Neural cell (in vitro differentiated cells): ENCODE results near the gene MMP3. TPM values are rescaled to one million over a fixed set of nuclear protein-coding genes. Genes with fewer than 3 reads are reported as not detected.

Experiments used
- H2AFZ ChIP-seq: fragments of 200-600, 300-800 bp; sonication (generic), shearing (Covaris generic); 2 replicates; pipeline ENCODE4 v1.6.0; 2014; ENCODE audit warnings: low read depth, mild to moderate bottlenecking, antibody characterized with exemption, low read length, moderate library complexity
- H3F3A ChIP-seq: fragments of 200-600 bp; shearing (Covaris generic); 2 replicates; pipeline ENCODE4 v1.6.1; 2016; ENCODE audit warnings: mild to moderate bottlenecking, moderate library complexity, mixed read lengths, antibody characterized with exemption, low read length; ENCODE audit not compliant: insufficient read depth, poor library complexity, severe bottlenecking
- H3K27ac ChIP-seq: fragments of 200-600, 300-800 bp; sonication (generic), shearing (Covaris generic); 2 replicates; pipeline ENCODE4 v1.5.1; 2014; ENCODE audit warnings: mild to moderate bottlenecking, low read length, moderate library complexity
- H3K27me3 ChIP-seq: fragments of 300-800, 200-600 bp; sonication (generic), shearing (Covaris generic); 2 replicates; pipeline ENCODE4 v1.6.0; 2014; ENCODE audit warnings: mild to moderate bottlenecking, low read depth, low read length, moderate library complexity; ENCODE audit not compliant: insufficient read depth
- H3K36me3 ChIP-seq: fragments of 300-800, 200-600 bp; sonication (generic), shearing (Covaris generic); 2 replicates; pipeline ENCODE4 v1.5.1; 2014; ENCODE audit warnings: mild to moderate bottlenecking, antibody characterized with exemption, low read length, moderate library complexity; ENCODE audit not compliant: insufficient read depth
- H3K4me2 ChIP-seq: fragments of 300-800, 200-600 bp; sonication (generic), shearing (Covaris generic); 2 replicates; pipeline ENCODE4 v1.6.0; 2014; ENCODE audit warnings: mild to moderate bottlenecking, low read length
- H3K4me3 ChIP-seq: fragments of 300-800, 200-600 bp; sonication (generic), shearing (Covaris generic); 2 replicates; pipeline ENCODE4 v1.5.1; 2014; ENCODE audit warnings: mild to moderate bottlenecking, low read length, moderate library complexity
- H3K79me2 ChIP-seq: fragments of 200-600 bp; shearing (Covaris generic); replicated peaks from 2 replicates; pipeline ENCODE4 v1.6.0; 2014; ENCODE audit warnings: mild to moderate bottlenecking, low read length, moderate library complexity; ENCODE audit not compliant: insufficient read depth
- H3K9ac ChIP-seq: fragments of 300-800, 200-600 bp; sonication (generic), shearing (Covaris generic); 2 replicates; pipeline ENCODE4 v1.6.1; 2016; ENCODE audit warnings: mild to moderate bottlenecking, low read length, mixed read lengths
- H3K9me2 ChIP-seq: fragments of 200-600 bp; shearing (Covaris generic); 2 replicates; pipeline ENCODE4 v1.6.1; 2016; ENCODE audit warnings: mild to moderate bottlenecking, low read length, mixed read lengths; ENCODE audit not compliant: insufficient read depth
- H3K9me3 ChIP-seq: fragments of 200-600, 300-800 bp; sonication (generic), shearing (Covaris generic); 2 replicates; pipeline ENCODE4 v1.6.1; 2016; ENCODE audit warnings: mild to moderate bottlenecking, mixed run types, low read length, moderate library complexity, mixed read lengths
- H4K20me1 ChIP-seq: fragments of 200-600 bp; shearing (Covaris generic); 2 replicates; pipeline ENCODE4 v1.6.1; 2016; ENCODE audit warnings: mild to moderate bottlenecking, mixed run types; ENCODE audit not compliant: insufficient read depth
- CTCF ChIP-seq: fragments of 450-650 bp; IDR thresholded peaks from 2 replicates; pipeline ENCODE4 v1.5.1; 2014; ENCODE audit warnings: antibody characterized with exemption, mild to moderate bottlenecking, moderate library complexity; ENCODE audit not compliant: poor library complexity, severe bottlenecking
- EP300 ChIP-seq: fragments of 450-650 bp; conservative IDR thresholded peaks from 2 replicates; pipeline ENCODE4 v1.6.1; 2014; ENCODE audit warnings: antibody characterized with exemption, mild to moderate bottlenecking, moderate library complexity; ENCODE audit not compliant: poor library complexity, severe bottlenecking
- EZH2 ChIP-seq: fragments of 200-600, 300-800 bp; shearing (Covaris generic), sonication (generic); IDR thresholded peaks from 2 replicates; pipeline ENCODE4 v1.6.1; 2014; ENCODE audit warnings: antibody characterized with exemption, low read length, borderline replicate concordance, mild to moderate bottlenecking; ENCODE audit not compliant: insufficient read depth, poor library complexity, severe bottlenecking
- MXI1 ChIP-seq: fragments of 450-650 bp; conservative IDR thresholded peaks from 2 replicates; pipeline ENCODE4 v1.6.1; 2014; ENCODE audit warnings: antibody characterized with exemption, mild to moderate bottlenecking; ENCODE audit not compliant: poor library complexity, severe bottlenecking
- POLR2AphosphoS5 ChIP-seq: IDR thresholded peaks from 2 replicates; pipeline ENCODE4 v1.6.1; 2012
- RAD21 ChIP-seq: fragments of 450-650 bp; conservative IDR thresholded peaks from 2 replicates; pipeline ENCODE4 v1.6.1; 2014; ENCODE audit warnings: antibody characterized with exemption, mild to moderate bottlenecking, moderate library complexity
- SMC3 ChIP-seq: fragments of 450-650 bp; conservative IDR thresholded peaks from 2 replicates; pipeline ENCODE4 v1.6.1; 2014; ENCODE audit warnings: antibody characterized with exemption, mild to moderate bottlenecking, moderate library complexity; ENCODE audit not compliant: poor library complexity
- TAF1 ChIP-seq: IDR thresholded peaks from 2 replicates; pipeline ENCODE4 v1.6.1; 2012; ENCODE audit warnings: low read depth
- polyA plus RNA-seq: library from polyadenylated mRNA; depleted of rRNA; stranded (reverse); fragments of >200 nt; gene quantifications from 2 replicates; pipeline ENCODE4 v1.2.3, GENCODE V29; 2014
- TF ChIP-seq, protein P1 (sequence below): IDR thresholded peaks from 2 replicates; pipeline ENCODE4 v1.6.1; 2012; ENCODE audit warnings: borderline replicate concordance

MMP3 gene
- polyA plus RNA-seq, 1 donor from 2014 or later, result not detected

GRCh38 chr11:102850973-102851745 is 7.8 kb upstream of the MMP3 start:
- Histone ChIP-seq H3K27me3 (no peaks in the 10 kb centered on the region), H3K9ac (no peak overlapping the region), H3K4me2 (no peak overlapping the region), H3K9me3 (no peaks in the 10 kb centered on the region), H3K79me2 (no peaks in the 10 kb centered on the region), H3K4me3 (no peak overlapping the region), H3K27ac (no peak overlapping the region), H3F3A (no peaks in the 10 kb centered on the region), H3K36me3 (no peaks in the 10 kb centered on the region), H3K9me2 (no peaks in the 10 kb centered on the region), H2AFZ (no peak overlapping the region), H4K20me1 (no peaks in the 10 kb centered on the region)
- TF ChIP-seq TAF1 (no peak), EZH2 (no peak), MXI1 (no peak), POLR2AphosphoS5 (no peak), RAD21 (no peak), CTCF (no peak)
- TF ChIP-seq, protein P1, sequence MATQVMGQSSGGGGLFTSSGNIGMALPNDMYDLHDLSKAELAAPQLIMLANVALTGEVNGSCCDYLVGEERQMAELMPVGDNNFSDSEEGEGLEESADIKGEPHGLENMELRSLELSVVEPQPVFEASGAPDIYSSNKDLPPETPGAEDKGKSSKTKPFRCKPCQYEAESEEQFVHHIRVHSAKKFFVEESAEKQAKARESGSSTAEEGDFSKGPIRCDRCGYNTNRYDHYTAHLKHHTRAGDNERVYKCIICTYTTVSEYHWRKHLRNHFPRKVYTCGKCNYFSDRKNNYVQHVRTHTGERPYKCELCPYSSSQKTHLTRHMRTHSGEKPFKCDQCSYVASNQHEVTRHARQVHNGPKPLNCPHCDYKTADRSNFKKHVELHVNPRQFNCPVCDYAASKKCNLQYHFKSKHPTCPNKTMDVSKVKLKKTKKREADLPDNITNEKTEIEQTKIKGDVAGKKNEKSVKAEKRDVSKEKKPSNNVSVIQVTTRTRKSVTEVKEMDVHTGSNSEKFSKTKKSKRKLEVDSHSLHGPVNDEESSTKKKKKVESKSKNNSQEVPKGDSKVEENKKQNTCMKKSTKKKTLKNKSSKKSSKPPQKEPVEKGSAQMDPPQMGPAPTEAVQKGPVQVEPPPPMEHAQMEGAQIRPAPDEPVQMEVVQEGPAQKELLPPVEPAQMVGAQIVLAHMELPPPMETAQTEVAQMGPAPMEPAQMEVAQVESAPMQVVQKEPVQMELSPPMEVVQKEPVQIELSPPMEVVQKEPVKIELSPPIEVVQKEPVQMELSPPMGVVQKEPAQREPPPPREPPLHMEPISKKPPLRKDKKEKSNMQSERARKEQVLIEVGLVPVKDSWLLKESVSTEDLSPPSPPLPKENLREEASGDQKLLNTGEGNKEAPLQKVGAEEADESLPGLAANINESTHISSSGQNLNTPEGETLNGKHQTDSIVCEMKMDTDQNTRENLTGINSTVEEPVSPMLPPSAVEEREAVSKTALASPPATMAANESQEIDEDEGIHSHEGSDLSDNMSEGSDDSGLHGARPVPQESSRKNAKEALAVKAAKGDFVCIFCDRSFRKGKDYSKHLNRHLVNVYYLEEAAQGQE, result no peak

GRCh38 chr11:102849311-102849710 is 5.9 kb upstream of the MMP3 start:
- H3K36me3 ChIP-seq, result no peaks in the 10 kb centered on the region
- no peak overlapping the region for H2AFZ ChIP-seq
- H3K27ac ChIP-seq, result no peak overlapping the region
- no peaks in the 10 kb centered on the region for H3K9me3 ChIP-seq
- H3K79me2 ChIP-seq, result no peaks in the 10 kb centered on the region
- H3K9me2 ChIP-seq, result no peaks in the 10 kb centered on the region
- H3K27me3 ChIP-seq, result no peaks in the 10 kb centered on the region
- no peaks in the 10 kb centered on the region for H4K20me1 ChIP-seq
- H3K9ac ChIP-seq, result no peak overlapping the region
- TF ChIP-seq CTCF, result no peak
- no peak for TF ChIP-seq POLR2AphosphoS5
- no peak for TF ChIP-seq EP300
- no peak for TF ChIP-seq SMC3
- TF ChIP-seq TAF1, result no peak
- TF ChIP-seq EZH2, result no peak
- TF ChIP-seq, protein P1, result no peak
- no peak for TF ChIP-seq MXI1
- no peak for TF ChIP-seq RAD21
- H3K4me2 ChIP-seq, result no peak overlapping the region
- H3F3A ChIP-seq, result no peaks in the 10 kb centered on the region
- H3K4me3 ChIP-seq, result no peak overlapping the region
